Natural killer cell (primary cell): Measurements from ENCODE around the gene POU5F2. TPM values are rescaled to one million over a fixed set of nuclear protein-coding genes. Genes with fewer than 3 reads are reported as not detected.

Source experiments
- ATAC-seq, 3 donors: fragments of 150-1000 bp in 2 of 3; fragments of 200-7000 bp in 1 of 3; cut with Tn5 transposase; 1 replicate in 1 of 3; 2 replicates in 2 of 3; pipeline ENCODE4 v1.10.0; 2021; ENCODE audit warnings: mild to moderate bottlenecking in 2 of 3, moderate library complexity in 2 of 3
- DNase-seq, 2 donors: peaks; one replicate each; pipeline versions ENCODE4 v3.0.0 to v3.0.0-alpha.2; 2013 to 2021; ENCODE audit warnings: mixed read lengths in 1 of 2
- H3K27ac ChIP-seq: one replicate; pipeline ENCODE4 v1.5.1; 2013; ENCODE audit warnings: mild to moderate bottlenecking, low read length
- H3K27me3 ChIP-seq: one replicate; pipeline ENCODE4 v1.6.1; 2013; ENCODE audit warnings: low read length; ENCODE audit not compliant: control insufficient read depth, insufficient read depth
- H3K36me3 ChIP-seq: one replicate; pipeline ENCODE4 v1.6.1; 2013; ENCODE audit warnings: low read length; ENCODE audit not compliant: control insufficient read depth, insufficient read depth
- H3K4me1 ChIP-seq: one replicate; pipeline ENCODE4 v1.6.1; 2013; ENCODE audit warnings: low read length; ENCODE audit not compliant: control insufficient read depth, insufficient read depth
- H3K4me3 ChIP-seq: one replicate; pipeline ENCODE4 v1.5.1; 2013; ENCODE audit warnings: low read length
- H3K9me3 ChIP-seq: one replicate; pipeline ENCODE4 v1.6.1; 2013; ENCODE audit warnings: low read length; ENCODE audit not compliant: control insufficient read depth, insufficient read depth
- H3K27ac Mint-ChIP-seq, 2 donors: one replicate each; pipeline ENCODE4 v1.8.0; 2022; ENCODE audit warnings: mild to moderate bottlenecking in 2 of 2, mixed read lengths in 2 of 2, moderate library complexity in 1 of 2
- H3K27me3 Mint-ChIP-seq, 2 donors: one replicate each; pipeline ENCODE4 v1.8.0; 2022; ENCODE audit warnings: low read depth in 2 of 2, mixed read lengths in 2 of 2
- H3K36me3 Mint-ChIP-seq: one replicate; pipeline ENCODE4 v1.8.0; 2022; ENCODE audit warnings: mixed read lengths
- H3K4me1 Mint-ChIP-seq, 2 donors: one replicate each; pipeline ENCODE4 v1.8.0; 2022; ENCODE audit warnings: mixed read lengths in 2 of 2
- H3K4me3 Mint-ChIP-seq: one replicate; pipeline ENCODE4 v1.8.0; 2022; ENCODE audit warnings: mild to moderate bottlenecking, moderate library complexity, mixed read lengths
- H3K9me3 Mint-ChIP-seq, 2 donors: one replicate each; pipeline ENCODE4 v1.8.0; 2022; ENCODE audit warnings: mixed read lengths in 2 of 2
- CTCF ChIP-seq: fragments of 200-600 bp; IDR thresholded peaks from one replicate; pipeline ENCODE4 v1.8.0; 2022; ENCODE audit warnings: antibody characterized with exemption
- WGBS: methylation state at CpG from one replicate; pipeline ENCODE4 v1.1.7; 2013; ENCODE audit warnings: missing lambda C conversion rate; ENCODE audit not compliant: insufficient coverage; 5-methylcytosine and 5-hydroxymethylcytosine counted together
- intact Hi-C: fragments of 100-400 bp; cut with micrococcal nuclease; formaldehyde crosslinking; loops from one replicate; pipeline ENCODE4 v1.14.2; 2022
- total RNA-seq, 4 donors: library from RNA; stranded (reverse); fragments of 120-200 nt in 1 of 4; gene quantifications; one replicate each; pipeline versions ENCODE4 v1.2.3 to v1.2.4, GENCODE V29; 2013 to 2022

The POU5F2 gene
- total RNA-seq, 3 donors from 2014 or later (not counting 1 experiment from before 2014, with no cell fraction given) = 4.4 to 7.1 (median 6.3) TPM

- DNase-seq = no peak
- intact Hi-C loops = no loop called here
- Mint-ChIP-seq H3K4me1 (no peaks in the 10 kb centered on the region), H3K27ac (no peak overlapping the region), H3K4me3 (no peak overlapping the region), H3K36me3 (peaks cover 27% of the 10 kb centered on the region), H3K27me3 (no peaks in the 10 kb centered on the region), H3K9me3 (no peaks in the 10 kb centered on the region)
- Histone ChIP-seq H3K27me3 (no peaks in the 10 kb centered on the region), H3K9me3 (no peaks in the 10 kb centered on the region), H3K36me3 (peaks cover 10% of the 10 kb centered on the region), H3K4me3 (no peak overlapping the region), H3K27ac (no peak overlapping the region), H3K4me1 (no peaks in the 10 kb centered on the region)
- no peak for TF ChIP-seq CTCF
- 96% methylated on average over 2 of the region's 3 CpGs for WGBS
- ATAC-seq = no peak
These were observed 36.2 kb upstream of the POU5F2 start for GRCh38 chr5:93777620-93778019.

- Mint-ChIP-seq H3K4me3 (no peak overlapping the region), H3K36me3 (peaks cover 28% of the 10 kb centered on the region), H3K27ac (no peak overlapping the region), H3K9me3 (peaks cover 4 to 14% of the 10 kb centered on the region in 2 donors), H3K27me3 (no peaks in the 10 kb centered on the region), H3K4me1 (peaks cover 21 to 29% of the 10 kb centered on the region in 2 donors)
- Histone ChIP-seq H3K9me3 (no peaks in the 10 kb centered on the region), H3K4me1 (peaks cover 3% of the 10 kb centered on the region), H3K4me3 (no peak overlapping the region), H3K27ac (no peak overlapping the region), H3K36me3 (peaks cover 2% of the 10 kb centered on the region), H3K27me3 (no peaks in the 10 kb centered on the region)
- intact Hi-C loops = no loop called here
- no peak for DNase-seq
- 97% methylated on average over 5 of the region's 5 CpGs for WGBS
- TF ChIP-seq CTCF = no peak
- ATAC-seq = no peak
These were observed 15.0 kb upstream of the POU5F2 start for GRCh38 chr5:93756372-93756771.

- Mint-ChIP-seq H3K27ac (no peak overlapping the region), H3K36me3 (peaks cover 25% of the 10 kb centered on the region), H3K27me3 (no peaks in the 10 kb centered on the region), H3K9me3 (peaks cover 4 to 12% of the 10 kb centered on the region in 2 donors), H3K4me3 (no peak overlapping the region), H3K4me1 (peaks cover 21 to 29% of the 10 kb centered on the region in 2 donors)
- no peak for TF ChIP-seq CTCF
- intact Hi-C loops = no loop called here
- Histone ChIP-seq H3K36me3 (peaks cover 2% of the 10 kb centered on the region), H3K27ac (no peak overlapping the region), H3K27me3 (no peaks in the 10 kb centered on the region), H3K4me3 (no peak overlapping the region), H3K4me1 (peaks cover 3% of the 10 kb centered on the region), H3K9me3 (no peaks in the 10 kb centered on the region)
- ATAC-seq (no peak), DNase-seq (no peak)
- WGBS = over 99% methylated on average over 9 of the region's 10 CpGs
These were observed 14.3 kb upstream of the POU5F2 start for GRCh38 chr5:93755716-93756115.

GRCh38 chr5:93748875-93749397 lies 7.5 kb upstream of the POU5F2 start:
- Histone ChIP-seq H3K36me3 (no peaks in the 10 kb centered on the region), H3K4me1 (peaks cover 3% of the 10 kb centered on the region), H3K9me3 (no peaks in the 10 kb centered on the region), H3K27me3 (no peaks in the 10 kb centered on the region), H3K27ac (no peak overlapping the region), H3K4me3 (no peak overlapping the region)
- H3K27me3 Mint-ChIP-seq = no peaks in the 10 kb centered on the region
- H3K36me3 Mint-ChIP-seq = no peaks in the 10 kb centered on the region
- H3K4me1 Mint-ChIP-seq = peaks cover 17 to 21% of the 10 kb centered on the region in 2 donors
- WGBS = 86% methylated on average over 1 of the region's 1 CpG
- intact Hi-C loops = no loop called here
- TF ChIP-seq CTCF = no peak
- H3K9me3 Mint-ChIP-seq = no peaks in the 10 kb centered on the region
- DNase-seq (no peak), ATAC-seq (no peak)
- no peak overlapping the region for H3K27ac Mint-ChIP-seq
- H3K4me3 Mint-ChIP-seq = no peak overlapping the region
